K562 (cell line): ENCODE data around the gene TNFAIP8L1. TPM values are rescaled to one million over a fixed set of nuclear protein-coding genes. Genes with fewer than 3 reads are reported as not detected.

Experiments
- ARID3A ChIP-seq: IDR thresholded peaks from 2 replicates; pipeline ENCODE4 v1.6.1; 2012; ENCODE audit warnings: low read depth, low read length, improper control_type of control experiment, borderline replicate concordance
- ATF7 ChIP-seq: fragments of 450-650 bp; IDR thresholded peaks from 2 replicates; pipeline ENCODE4 v1.7.1; 2014; ENCODE audit warnings: mild to moderate bottlenecking, moderate library complexity
- CC2D1A ChIP-seq: fragments of 450-650 bp; IDR thresholded peaks from 2 replicates; pipeline ENCODE4 v1.6.1; 2017; ENCODE audit warnings: mild to moderate bottlenecking
- DACH1 ChIP-seq: fragments of 450-650 bp; IDR thresholded peaks from 2 replicates; pipeline ENCODE4 v1.6.1; 2018; ENCODE audit not compliant: partially characterized antibody
- ESRRA ChIP-seq: fragments of 450-650 bp; IDR thresholded peaks from 2 replicates; pipeline ENCODE4 v1.6.1; 2014; ENCODE audit warnings: low read depth, mild to moderate bottlenecking, moderate library complexity, borderline replicate concordance
- ID3 ChIP-seq, 2 experiments: fragments of 250-450 bp in 1 of 2; fragments of 450-650 bp in 1 of 2; sonication (Bioruptor Pico) in 1 of 2; IDR thresholded peaks; 2 replicates each; pipeline versions ENCODE4 v1.6.1 to v1.8.0; 2016 to 2021; ENCODE audit warnings: mild to moderate bottlenecking in 2 of 2, moderate library complexity in 2 of 2, missing compliant biosample characterization in 1 of 2, missing genetic modification characterization in 1 of 2
- ILF3 ChIP-seq: fragments of 450-650 bp; IDR thresholded peaks from 2 replicates; pipeline ENCODE4 v1.6.1; 2018; ENCODE audit warnings: antibody characterized with exemption, mild to moderate bottlenecking, moderate library complexity, borderline replicate concordance
- KLF16 ChIP-seq: IDR thresholded peaks from 2 replicates; pipeline ENCODE4 v1.6.1; 2016; ENCODE audit warnings: antibody characterized with exemption
- MIER1 ChIP-seq: fragments of 450-650 bp; IDR thresholded peaks from 2 replicates; pipeline ENCODE4 v1.6.1; 2016; ENCODE audit warnings: antibody characterized with exemption, mild to moderate bottlenecking, low read depth
- PRPF4 ChIP-seq: fragments of 200-400 bp; formaldehyde crosslinking; IDR thresholded peaks from one replicate; pipeline ENCODE4 v1.6.1; 2017; ENCODE audit warnings: low read length, low read depth, mild to moderate bottlenecking; ENCODE audit not compliant: insufficient read depth, poor library complexity, severe bottlenecking
- SMARCA5 ChIP-seq: fragments of 450-650 bp; IDR thresholded peaks from 2 replicates; pipeline ENCODE4 v1.6.1; 2016
- SPI1 ChIP-seq: IDR thresholded peaks from 2 replicates; pipeline ENCODE4 v1.6.1; 2011; ENCODE audit warnings: low read depth, low read length, control low read depth, borderline replicate concordance
- TCF3 ChIP-seq: sonication (generic); formaldehyde crosslinking; IDR thresholded peaks from 2 replicates; pipeline ENCODE4 v1.4.0; 2020; ENCODE audit warnings: mild to moderate bottlenecking, missing genetic modification reagents
- TOE1 ChIP-seq, 2 experiments: fragments of 450-650 bp in 1 of 2; sonication (generic) in 1 of 2; formaldehyde crosslinking in 1 of 2; IDR thresholded peaks; 2 replicates each; pipeline versions ENCODE4 v1.7.1 to v1.8.0; 2016 to 2022; ENCODE audit warnings: borderline replicate concordance in 2 of 2, mild to moderate bottlenecking in 2 of 2, antibody characterized with exemption in 1 of 2, inconsistent platforms in 1 of 2, low read depth in 1 of 2, missing genetic modification reagents in 1 of 2, moderate library complexity in 1 of 2
- ZBTB2 ChIP-seq: fragments of 450-650 bp; IDR thresholded peaks from 2 replicates; pipeline ENCODE4 v1.6.1; 2016; ENCODE audit warnings: antibody characterized with exemption
- ZNF140 ChIP-seq: fragments of 250-450 bp; sonication (Bioruptor Pico); IDR thresholded peaks from 2 replicates; pipeline ENCODE4 v1.8.0; 2021; ENCODE audit warnings: moderate library complexity, mild to moderate bottlenecking, inconsistent platforms
- ZNF830 ChIP-seq: fragments of 250-450 bp; sonication (Bioruptor Pico); IDR thresholded peaks from 2 replicates; pipeline ENCODE4 v1.5.0; 2021; ENCODE audit warnings: mild to moderate bottlenecking
- polyA plus RNA-seq, 8 experiments: library from polyadenylated mRNA; depleted of rRNA in 4 of 8; stranded (reverse) in 5 of 8; unstranded in 3 of 8; fragments of >200 nt; fragmentation: Nextera tagmentation in 2 of 8; fragmentation: Illumina TruSeq in 1 of 8; extraction: Ambion mirVana in 2 of 8; extraction: Trizol in 1 of 8; gene quantifications; 2 replicates each; pipeline versions ENCODE4 v1.2.1 to v1.2.3, GENCODE V29; 2011 to 2014; ENCODE audit warnings: inconsistent platforms in 1 of 8, missing spikeins in 1 of 8
- total RNA-seq, 7 experiments: library from RNA; depleted of rRNA in 6 of 7; stranded (reverse); fragments of >200 nt in 6 of 7; fragmentation: Illumina TruSeq in 2 of 7; extraction: Trizol in 2 of 7; gene quantifications; 2 replicates each; pipeline versions ENCODE4 v1.2.1 to v1.2.3, GENCODE V29; 2011 to 2021; ENCODE audit warnings: low replicate concordance in 1 of 7
- TF ChIP-seq, protein P1 (sequence below): fragments of 150-350 bp; conservative IDR thresholded peaks from 2 replicates; pipeline ENCODE4 v1.6.1; 2014; ENCODE audit warnings: low read length
- TF ChIP-seq, protein P2 (sequence below): sonication (generic); formaldehyde crosslinking; IDR thresholded peaks from 2 replicates; pipeline ENCODE4 v1.9.0; 2022; ENCODE audit warnings: mild to moderate bottlenecking, missing genetic modification reagents

TNFAIP8L1 gene
- total and polyA plus RNA-seq, 9 of the 15 experiments (the other 6 are each of a cell fraction or from before 2014, with no cell fraction given): 0.69 to 9.3 (median 4.9) TPM

GRCh38 chr19:4633140-4633967, 6.0 kb upstream of the TNFAIP8L1 start (continued):
- TF ChIP-seq ARID3A (no peak), ATF7 (peak; percentile 93), ZBTB2 (peak; percentile 59; the same call in 1 of the 2 replicates), TCF3 (peak; percentile 13; the same call in 1 of the 2 replicates), ID3 (CRISPR knock-in tag; IDR thresholded peaks at IDR 0.05) (no peak), ID3 (tag; IDR thresholded peaks at IDR 0.05) (peak; percentile 43; the same call in 1 of the 2 replicates), KLF16 (peak; percentile 54; the same call in 1 of the 2 replicates), MIER1 (peak; percentile 25; the same call in 1 of the 2 replicates), SPI1 (peak; percentile 59; the same call in 1 of the 2 replicates), ZNF140 (no peak), CC2D1A (peak; percentile 62; the same call in 1 of the 2 replicates), TOE1 (IDR thresholded peaks at IDR 0.05; ENCODE audit: borderline replicate concordance) (peak; percentile 56; the same call in 1 of the 2 replicates), TOE1 (CRISPR knock-in tag; IDR thresholded peaks at IDR 0.05; ENCODE audit: borderline replicate concordance, low read depth) (no peak), PRPF4 (no peak), ESRRA (peak; percentile 92), SMARCA5 (peak; percentile 100), ZNF830 (CRISPR knock-in tag) (peak; percentile 75; the same call in 1 of the 2 replicates), DACH1 (peak; percentile 82), ILF3 (no peak)
- TF ChIP-seq, protein P1, sequence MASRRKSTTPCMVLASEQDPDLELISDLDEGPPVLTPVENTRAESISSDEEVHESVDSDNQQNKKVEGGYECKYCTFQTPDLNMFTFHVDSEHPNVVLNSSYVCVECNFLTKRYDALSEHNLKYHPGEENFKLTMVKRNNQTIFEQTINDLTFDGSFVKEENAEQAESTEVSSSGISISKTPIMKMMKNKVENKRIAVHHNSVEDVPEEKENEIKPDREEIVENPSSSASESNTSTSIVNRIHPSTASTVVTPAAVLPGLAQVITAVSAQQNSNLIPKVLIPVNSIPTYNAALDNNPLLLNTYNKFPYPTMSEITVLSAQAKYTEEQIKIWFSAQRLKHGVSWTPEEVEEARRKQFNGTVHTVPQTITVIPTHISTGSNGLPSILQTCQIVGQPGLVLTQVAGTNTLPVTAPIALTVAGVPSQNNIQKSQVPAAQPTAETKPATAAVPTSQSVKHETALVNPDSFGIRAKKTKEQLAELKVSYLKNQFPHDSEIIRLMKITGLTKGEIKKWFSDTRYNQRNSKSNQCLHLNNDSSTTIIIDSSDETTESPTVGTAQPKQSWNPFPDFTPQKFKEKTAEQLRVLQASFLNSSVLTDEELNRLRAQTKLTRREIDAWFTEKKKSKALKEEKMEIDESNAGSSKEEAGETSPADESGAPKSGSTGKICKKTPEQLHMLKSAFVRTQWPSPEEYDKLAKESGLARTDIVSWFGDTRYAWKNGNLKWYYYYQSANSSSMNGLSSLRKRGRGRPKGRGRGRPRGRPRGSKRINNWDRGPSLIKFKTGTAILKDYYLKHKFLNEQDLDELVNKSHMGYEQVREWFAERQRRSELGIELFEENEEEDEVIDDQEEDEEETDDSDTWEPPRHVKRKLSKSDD: 0 out of 2 replicates have a peak, but pooled peaks have one; percentile 49
- TF ChIP-seq, protein P2, sequence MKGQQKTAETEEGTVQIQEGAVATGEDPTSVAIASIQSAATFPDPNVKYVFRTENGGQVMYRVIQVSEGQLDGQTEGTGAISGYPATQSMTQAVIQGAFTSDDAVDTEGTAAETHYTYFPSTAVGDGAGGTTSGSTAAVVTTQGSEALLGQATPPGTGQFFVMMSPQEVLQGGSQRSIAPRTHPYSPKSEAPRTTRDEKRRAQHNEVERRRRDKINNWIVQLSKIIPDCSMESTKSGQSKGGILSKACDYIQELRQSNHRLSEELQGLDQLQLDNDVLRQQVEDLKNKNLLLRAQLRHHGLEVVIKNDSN (CRISPR knock-in tag): peak; percentile 51; the same call in 1 of the 2 replicates
